Tibial nerve (tissue), 4 donors: ENCODE results near the gene PXN. TPM values are rescaled to one million over a fixed set of nuclear protein-coding genes. Genes with fewer than 3 reads are reported as not detected.

Source experiments
- DNase-seq, 2 donors: peaks; one replicate each; pipeline ENCODE4 v3.0.0-alpha.2; 2019; ENCODE audit warnings: low spot score in 2 of 2
- H3K27ac ChIP-seq, 4 donors: fragments of 200-600 bp; sonication (generic) in 3 of 4; one replicate each; pipeline ENCODE4 v1.5.1; 2017 to 2019; ENCODE audit warnings: mild to moderate bottlenecking in 1 of 4
- H3K27me3 ChIP-seq, 2 donors: fragments of 200-600 bp; sonication (generic) in 1 of 2; one replicate each; pipeline versions ENCODE4 v1.5.1 to v1.6.0; 2017 to 2019
- H3K36me3 ChIP-seq, 3 donors: fragments of 200-600 bp; sonication (generic); one replicate each; pipeline ENCODE4 v1.5.1; 2018 to 2019
- H3K4me1 ChIP-seq, 4 donors: fragments of 200-600 bp; sonication (generic) in 3 of 4; one replicate each; pipeline ENCODE4 v1.5.1; 2017 to 2019
- H3K4me3 ChIP-seq, 4 donors: fragments of 200-600 bp; sonication (generic) in 3 of 4; one replicate each; pipeline ENCODE4 v1.5.1; 2017 to 2019; ENCODE audit warnings: mild to moderate bottlenecking in 1 of 4, moderate library complexity in 1 of 4
- H3K9me3 ChIP-seq, 4 donors: fragments of 200-600 bp; sonication (generic) in 3 of 4; one replicate each; pipeline ENCODE4 v1.5.1; 2017 to 2019
- EP300 ChIP-seq, 2 donors: sonication (generic); formaldehyde crosslinking; IDR thresholded peaks; one replicate each; pipeline ENCODE4 v1.6.1; 2017; ENCODE audit warnings: antibody characterized with exemption in 2 of 2, mild to moderate bottlenecking in 1 of 2
- POLR2A ChIP-seq, 2 donors: fragments of 450-650 bp; IDR thresholded peaks; one replicate each; pipeline ENCODE4 v1.6.1; 2017; ENCODE audit warnings: antibody characterized with exemption in 2 of 2, mild to moderate bottlenecking in 2 of 2, moderate library complexity in 2 of 2
- WGBS, 2 donors: methylation state at CpG; one replicate each; pipeline ENCODE4 v1.1.5; 2018; 5-methylcytosine and 5-hydroxymethylcytosine counted together
- total RNA-seq, 4 donors: library from RNA; depleted of rRNA; stranded (reverse); fragments of >200 nt; gene quantifications; one replicate each; pipeline ENCODE4 v1.1.0, GENCODE V29; 2016
- TF ChIP-seq, protein P1 (sequence below), 5 experiments: fragments of 200-600 bp in 3 of 5; fragments of 450-650 bp in 2 of 5; sonication (generic) in 3 of 5; IDR thresholded peaks; one replicate each; pipeline ENCODE4 v1.5.1; 2016 to 2019; ENCODE audit warnings: antibody characterized with exemption in 5 of 5, mild to moderate bottlenecking in 3 of 5, moderate library complexity in 2 of 5

The PXN gene
- total RNA-seq, 4 donors from 2014 or later, result 217 to 428 (median 330) TPM

DNA sequence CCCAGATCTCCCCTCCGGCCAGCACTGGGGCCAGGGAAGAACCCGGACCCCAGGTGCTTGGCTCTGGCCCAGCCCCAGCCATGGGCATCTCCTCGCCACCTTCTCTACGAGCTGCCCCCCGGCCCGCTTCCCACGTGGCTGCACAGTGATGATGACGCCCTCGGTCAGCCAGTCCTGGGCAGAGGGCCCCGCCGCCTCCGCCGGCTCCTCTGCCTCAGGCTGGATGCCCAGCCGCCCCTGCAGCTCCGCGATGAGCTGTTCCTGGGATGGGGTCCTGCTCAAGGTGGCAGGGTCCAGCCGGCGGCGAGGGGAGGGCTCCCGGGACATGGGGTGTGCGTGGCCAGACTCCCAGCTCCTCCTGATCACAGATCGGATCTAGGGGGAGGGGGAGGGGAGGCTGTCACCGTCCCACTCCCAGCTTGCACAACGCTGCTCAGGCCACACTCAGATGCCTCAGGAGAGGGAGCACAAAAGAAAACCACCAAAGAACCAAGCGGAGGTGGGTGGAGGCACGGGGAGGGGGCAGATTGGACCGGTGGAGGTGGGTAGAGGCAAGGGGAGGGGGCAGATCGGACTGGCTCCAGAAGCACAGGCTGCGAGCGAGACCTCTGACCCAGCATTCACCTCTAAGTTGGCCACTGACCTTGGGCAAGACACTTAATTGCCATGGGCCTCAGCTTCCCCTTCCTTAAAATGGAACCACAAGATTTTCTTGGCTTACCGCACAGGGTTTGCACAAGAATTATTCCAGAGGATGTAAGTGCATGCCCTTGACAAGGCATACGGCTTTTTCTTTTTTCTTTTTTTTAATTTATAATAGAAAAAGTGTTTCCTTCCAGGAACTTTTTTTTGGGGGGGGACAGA lies 48.6 kb downstream of the PXN start:
- Histone ChIP-seq H3K4me1 (peaks cover 0 to 36% (median 0%) of the 10 kb centered on the region in 4 donors), H3K9me3 (no peaks in the 10 kb centered on the region), H3K4me3 (no peak overlapping the region), H3K36me3 (peaks cover 5 to 99% (median 39%) of the 10 kb centered on the region in 3 donors), H3K27ac (peak overlapping the region in 2 of 4 donors; percentile 62 to 63), H3K27me3 (no peaks in the 10 kb centered on the region)
- DNase-seq, result no peak
- WGBS, 2 donors, result 69 to 73% methylated on average over 29 to 30 of the region's 32 CpGs
- TF ChIP-seq, protein P1, sequence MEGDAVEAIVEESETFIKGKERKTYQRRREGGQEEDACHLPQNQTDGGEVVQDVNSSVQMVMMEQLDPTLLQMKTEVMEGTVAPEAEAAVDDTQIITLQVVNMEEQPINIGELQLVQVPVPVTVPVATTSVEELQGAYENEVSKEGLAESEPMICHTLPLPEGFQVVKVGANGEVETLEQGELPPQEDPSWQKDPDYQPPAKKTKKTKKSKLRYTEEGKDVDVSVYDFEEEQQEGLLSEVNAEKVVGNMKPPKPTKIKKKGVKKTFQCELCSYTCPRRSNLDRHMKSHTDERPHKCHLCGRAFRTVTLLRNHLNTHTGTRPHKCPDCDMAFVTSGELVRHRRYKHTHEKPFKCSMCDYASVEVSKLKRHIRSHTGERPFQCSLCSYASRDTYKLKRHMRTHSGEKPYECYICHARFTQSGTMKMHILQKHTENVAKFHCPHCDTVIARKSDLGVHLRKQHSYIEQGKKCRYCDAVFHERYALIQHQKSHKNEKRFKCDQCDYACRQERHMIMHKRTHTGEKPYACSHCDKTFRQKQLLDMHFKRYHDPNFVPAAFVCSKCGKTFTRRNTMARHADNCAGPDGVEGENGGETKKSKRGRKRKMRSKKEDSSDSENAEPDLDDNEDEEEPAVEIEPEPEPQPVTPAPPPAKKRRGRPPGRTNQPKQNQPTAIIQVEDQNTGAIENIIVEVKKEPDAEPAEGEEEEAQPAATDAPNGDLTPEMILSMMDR (IDR thresholded peaks at IDR 0.05), result no peak

DNA sequence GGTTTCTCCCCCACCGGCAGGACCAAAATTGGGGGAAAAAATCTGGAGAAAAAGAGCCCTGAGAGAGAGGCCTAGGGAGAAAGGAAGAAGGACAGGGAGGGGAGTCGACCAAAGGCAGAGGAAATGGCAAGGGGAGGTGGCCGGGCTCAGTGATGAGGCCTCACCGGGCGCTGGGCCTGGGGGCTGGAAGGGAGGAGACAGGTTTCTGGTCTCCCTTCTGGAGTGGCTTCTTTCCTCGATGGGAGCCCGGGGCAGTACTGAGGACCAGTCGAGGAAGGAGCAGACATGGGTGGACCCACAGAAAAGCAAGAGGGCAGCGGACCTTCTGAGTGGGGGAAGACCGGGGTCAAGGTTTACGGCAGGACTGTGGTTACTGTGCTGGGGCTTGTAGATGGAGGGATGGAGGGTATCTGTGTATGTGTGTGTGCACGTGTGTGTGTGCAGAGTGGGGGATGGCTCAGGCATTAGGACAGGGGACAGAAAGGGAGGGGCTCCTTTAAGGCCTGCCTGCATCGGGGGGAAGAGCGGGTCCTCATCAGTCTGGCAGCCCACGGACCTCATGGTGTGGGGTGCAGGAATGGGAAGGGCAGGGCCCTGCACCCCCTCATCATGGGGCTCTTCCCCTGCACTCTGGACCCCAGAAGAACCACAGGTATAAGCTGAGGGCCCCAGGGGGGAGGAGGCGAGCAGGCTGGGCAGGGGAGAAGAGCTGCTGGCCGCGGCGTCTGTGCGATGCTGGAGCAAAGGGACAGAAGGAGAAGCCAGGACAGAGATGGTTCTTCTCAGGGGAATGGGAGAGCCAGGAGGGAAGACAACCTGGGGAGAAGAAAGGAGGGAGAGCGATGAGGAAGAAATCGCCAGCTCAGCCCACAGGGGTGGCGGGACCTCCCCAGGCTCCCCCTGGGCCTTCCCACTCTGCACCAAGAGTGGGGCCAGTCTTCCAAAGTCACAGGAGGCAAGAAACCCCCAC lies 49.5 kb downstream of the PXN start:
- Histone ChIP-seq H3K4me1 (peaks cover 0 to 26% (median 0%) of the 10 kb centered on the region in 4 donors), H3K9me3 (no peaks in the 10 kb centered on the region), H3K27ac (peak overlapping the region in 2 of 4 donors; percentile 62 to 63), H3K36me3 (peaks cover 5 to 99% (median 32%) of the 10 kb centered on the region in 3 donors), H3K27me3 (no peaks in the 10 kb centered on the region), H3K4me3 (no peak overlapping the region)
- no peak for DNase-seq
- TF ChIP-seq EP300 (IDR thresholded peaks at IDR 0.05) (no peak), POLR2A (IDR thresholded peaks at IDR 0.05) (no peak)
- TF ChIP-seq, protein P1 (IDR thresholded peaks at IDR 0.05), result no peak
- 75 to 78% methylated on average over 23 of the region's 23 CpGs for WGBS, 2 donors

DNA sequence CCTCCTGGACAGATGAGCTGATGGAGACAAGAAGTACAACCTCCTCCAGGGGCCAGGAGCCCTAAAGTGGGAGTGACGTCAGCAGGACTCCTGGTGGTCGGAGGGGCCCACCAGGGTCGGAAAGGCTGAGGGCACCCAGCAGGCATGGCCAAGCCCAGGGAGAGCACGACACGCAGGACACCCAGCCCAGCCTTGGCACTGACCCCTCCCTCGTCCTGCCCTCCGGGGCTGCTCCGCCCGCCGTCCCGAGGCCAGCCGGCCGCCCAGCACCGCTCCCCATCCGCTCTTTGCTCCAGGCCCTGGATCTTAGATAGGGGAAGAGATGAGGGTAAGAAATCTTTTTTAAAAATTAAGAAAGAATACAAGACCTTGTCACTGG lies 50.2 kb downstream of the PXN start:
- Histone ChIP-seq H3K27ac (peak overlapping the region in 1 of 4 donors; percentile 10), H3K9me3 (no peaks in the 10 kb centered on the region), H3K36me3 (peaks cover 5 to 99% (median 31%) of the 10 kb centered on the region in 3 donors), H3K4me1 (peaks cover 0 to 19% (median 0%) of the 10 kb centered on the region in 4 donors), H3K27me3 (no peaks in the 10 kb centered on the region), H3K4me3 (no peak overlapping the region)
- no peak for TF ChIP-seq EP300 (IDR thresholded peaks at IDR 0.05)
- no peak for TF ChIP-seq POLR2A (IDR thresholded peaks at IDR 0.05)
- TF ChIP-seq, protein P1 (IDR thresholded peaks at IDR 0.05), result no peak
- WGBS, 2 donors, result 70 to 77% methylated on average over 12 to 15 of the region's 15 CpGs
- DNase-seq, result no peak

DNA sequence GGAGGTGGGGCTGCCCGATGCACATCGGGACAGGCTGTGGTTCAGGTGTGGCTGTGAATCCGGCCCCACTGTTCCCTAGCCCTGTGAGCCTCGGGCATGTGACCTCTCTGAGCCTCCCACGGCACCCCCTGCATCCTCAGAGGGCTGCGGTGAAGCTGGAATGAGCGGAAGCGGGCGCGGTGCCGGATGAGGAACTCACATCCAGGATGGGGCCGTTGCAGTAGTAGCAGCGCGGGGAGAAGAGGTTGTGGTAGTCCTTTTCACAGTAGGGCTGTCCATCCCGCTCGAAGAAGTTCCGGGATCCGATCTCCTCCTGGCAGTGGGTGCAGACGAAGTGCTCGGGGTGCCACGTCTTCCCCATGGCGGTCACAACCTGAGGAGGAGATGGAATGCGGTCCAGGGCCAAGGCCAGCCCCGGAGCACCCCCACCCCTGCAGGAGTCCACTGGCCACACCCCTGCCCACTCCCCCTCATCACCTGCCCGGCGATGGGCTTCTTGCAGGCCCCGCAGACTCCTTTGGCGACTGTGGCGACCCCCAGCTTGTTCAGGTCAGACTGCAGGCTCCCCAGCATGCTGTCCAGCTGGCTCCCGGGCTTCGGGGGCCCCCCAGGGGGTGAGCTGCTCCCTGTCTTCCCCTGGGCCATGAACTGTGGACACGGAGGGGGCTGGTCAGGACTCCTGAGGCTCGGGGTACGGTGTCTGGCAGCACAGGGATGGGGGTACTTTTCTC lies 50.7 kb downstream of the PXN start:
- Histone ChIP-seq H3K27ac (peak overlapping the region in 1 of 4 donors; percentile 10), H3K9me3 (no peaks in the 10 kb centered on the region), H3K4me1 (peaks cover 0 to 14% (median 0%) of the 10 kb centered on the region in 4 donors), H3K36me3 (peaks cover 5 to 99% (median 32%) of the 10 kb centered on the region in 3 donors), H3K4me3 (no peak overlapping the region), H3K27me3 (no peaks in the 10 kb centered on the region)
- no peak for DNase-seq
- TF ChIP-seq POLR2A (IDR thresholded peaks at IDR 0.05) (no peak), EP300 (IDR thresholded peaks at IDR 0.05) (no peak)
- TF ChIP-seq, protein P1 (IDR thresholded peaks at IDR 0.05), result no peak
- WGBS, 2 donors, result 87% methylated on average over 24 to 32 of the region's 34 CpGs
